Esophagus squamous epithelium (tissue), 5 donors: Measurements from ENCODE around the gene JPH2. TPM values are rescaled to one million over a fixed set of nuclear protein-coding genes. Genes with fewer than 3 reads are reported as not detected.

Experiments used
- DNase-seq: peaks from one replicate; lab custom pipeline; 2025; lab: John Stamatoyannopoulos, UW
- H3K27ac ChIP-seq, 4 donors: fragments of 200-600 bp; sonication (generic); one replicate each; pipeline ENCODE4 v1.5.1; 2016 to 2019; ENCODE audit warnings: mild to moderate bottlenecking in 1 of 4
- H3K27me3 ChIP-seq, 4 donors: fragments of 200-600 bp; sonication (generic); 1 replicate in 3 of 4; 2 replicates in 1 of 4; pipeline versions ENCODE4 v1.5.1 to v1.6.0; 2017 to 2021; ENCODE audit warnings: antibody characterized with exemption in 1 of 4
- H3K36me3 ChIP-seq, 3 donors: fragments of 200-600 bp; sonication (generic); one replicate each; pipeline ENCODE4 v1.5.1; 2016 to 2019
- H3K4me1 ChIP-seq, 3 donors: fragments of 200-600 bp; sonication (generic); one replicate each; pipeline ENCODE4 v1.5.1; 2017 to 2019
- H3K4me3 ChIP-seq, 4 donors: fragments of 200-600 bp; sonication (generic); 1 replicate in 3 of 4; 2 replicates in 1 of 4; pipeline ENCODE4 v1.5.1; 2016 to 2019; ENCODE audit warnings: mild to moderate bottlenecking in 2 of 4, moderate library complexity in 1 of 4
- H3K9me3 ChIP-seq, 3 donors: fragments of 200-600 bp; sonication (generic); one replicate each; pipeline ENCODE4 v1.5.1; 2016 to 2019
- POLR2A ChIP-seq, 4 donors: fragments of 450-650 bp; IDR thresholded peaks; one replicate each; pipeline ENCODE4 v1.6.1; 2017; ENCODE audit warnings: antibody characterized with exemption in 4 of 4, mild to moderate bottlenecking in 4 of 4, moderate library complexity in 3 of 4
- WGBS, 2 donors: methylation state at CpG; one replicate each; pipeline ENCODE4 v1.1.5; 2018; 5-methylcytosine and 5-hydroxymethylcytosine counted together
- intact Hi-C: fragments of 100-400 bp; cut with DNase I; formaldehyde crosslinking; loops from one replicate; pipeline ENCODE4 v1.15.0; 2022
- total RNA-seq, 4 donors: library from RNA; depleted of rRNA; stranded (reverse); fragments of >200 nt; gene quantifications; one replicate each; pipeline ENCODE4 v1.1.0, GENCODE V29; 2016
- TF ChIP-seq, protein P1 (sequence below), 6 experiments: fragments of 450-650 bp in 4 of 6; fragments of 200-600 bp in 2 of 6; sonication (generic) in 2 of 6; IDR thresholded peaks; one replicate each; pipeline ENCODE4 v1.5.1; 2016 to 2019; ENCODE audit warnings: antibody characterized with exemption in 6 of 6, mild to moderate bottlenecking in 4 of 6, moderate library complexity in 4 of 6
- donor health status: DM: yes; HTN: yes; CAD: no.

JPH2 gene
- total RNA-seq, 4 donors from 2014 or later, result 2.4 to 32.0 (median 6.8) TPM

DNA sequence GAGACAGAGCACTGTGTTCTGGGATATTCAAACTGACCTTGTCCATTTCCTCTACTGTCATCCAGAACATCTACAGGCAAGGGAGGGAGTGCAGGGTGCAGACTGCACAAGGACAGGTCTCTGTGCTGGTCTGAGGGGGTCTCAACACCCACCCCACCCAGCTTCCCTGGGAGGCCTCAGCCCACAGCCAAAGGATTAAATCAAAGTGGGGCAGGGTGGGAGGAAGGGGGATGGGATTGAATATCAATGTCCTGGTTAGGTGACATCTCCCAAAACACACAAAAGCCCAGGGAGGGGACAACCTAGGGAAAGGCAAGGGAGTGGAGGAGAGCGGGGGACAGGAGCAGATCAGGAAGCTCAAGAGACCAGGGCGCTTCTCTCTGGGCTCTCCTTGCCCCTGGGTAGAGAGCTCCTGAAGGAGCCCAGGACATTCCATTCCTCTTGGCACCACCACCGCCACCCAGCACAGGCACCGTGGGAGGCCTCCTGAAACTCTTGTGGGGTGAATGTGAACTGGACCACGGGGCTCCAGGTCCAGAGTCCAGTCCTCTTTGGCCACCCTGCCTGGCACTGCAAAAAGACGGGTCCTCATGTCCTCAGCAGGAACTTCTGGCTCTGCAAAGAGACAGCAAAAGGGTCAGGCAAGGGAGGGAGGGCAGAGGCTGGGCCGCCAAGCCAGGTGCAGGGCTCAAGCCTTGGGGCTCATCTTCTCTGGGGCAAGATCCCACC lies 73.9 kb downstream of the JPH2 start:
- Histone ChIP-seq H3K36me3 (no peaks in the 10 kb centered on the region), H3K4me1 (peaks cover 2 to 30% (median 11%) of the 10 kb centered on the region in 3 donors), H3K27me3 (peaks cover 0 to 40% (median 0%) of the 10 kb centered on the region in 4 donors), H3K9me3 (peaks cover 0 to 3% (median 0%) of the 10 kb centered on the region in 3 donors), H3K4me3 (no peak overlapping the region), H3K27ac (peak overlapping the region in 3 of 4 donors; percentile 25 to 58 (median 25))
- 87% methylated on average over 5 of the region's 7 CpGs; no CpG with 5 or more reads in 1 of the 2 donors for WGBS, 2 donors
- intact Hi-C loops, result loop anchor here (10.0 kb wide), 1 partner anchor 202 kb away; the partner anchor contains the start of gene FITM2
- no peak for TF ChIP-seq POLR2A (IDR thresholded peaks at IDR 0.05)
- TF ChIP-seq, protein P1, sequence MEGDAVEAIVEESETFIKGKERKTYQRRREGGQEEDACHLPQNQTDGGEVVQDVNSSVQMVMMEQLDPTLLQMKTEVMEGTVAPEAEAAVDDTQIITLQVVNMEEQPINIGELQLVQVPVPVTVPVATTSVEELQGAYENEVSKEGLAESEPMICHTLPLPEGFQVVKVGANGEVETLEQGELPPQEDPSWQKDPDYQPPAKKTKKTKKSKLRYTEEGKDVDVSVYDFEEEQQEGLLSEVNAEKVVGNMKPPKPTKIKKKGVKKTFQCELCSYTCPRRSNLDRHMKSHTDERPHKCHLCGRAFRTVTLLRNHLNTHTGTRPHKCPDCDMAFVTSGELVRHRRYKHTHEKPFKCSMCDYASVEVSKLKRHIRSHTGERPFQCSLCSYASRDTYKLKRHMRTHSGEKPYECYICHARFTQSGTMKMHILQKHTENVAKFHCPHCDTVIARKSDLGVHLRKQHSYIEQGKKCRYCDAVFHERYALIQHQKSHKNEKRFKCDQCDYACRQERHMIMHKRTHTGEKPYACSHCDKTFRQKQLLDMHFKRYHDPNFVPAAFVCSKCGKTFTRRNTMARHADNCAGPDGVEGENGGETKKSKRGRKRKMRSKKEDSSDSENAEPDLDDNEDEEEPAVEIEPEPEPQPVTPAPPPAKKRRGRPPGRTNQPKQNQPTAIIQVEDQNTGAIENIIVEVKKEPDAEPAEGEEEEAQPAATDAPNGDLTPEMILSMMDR (IDR thresholded peaks at IDR 0.05), result no peak
- DNase-seq, result no peak

DNA sequence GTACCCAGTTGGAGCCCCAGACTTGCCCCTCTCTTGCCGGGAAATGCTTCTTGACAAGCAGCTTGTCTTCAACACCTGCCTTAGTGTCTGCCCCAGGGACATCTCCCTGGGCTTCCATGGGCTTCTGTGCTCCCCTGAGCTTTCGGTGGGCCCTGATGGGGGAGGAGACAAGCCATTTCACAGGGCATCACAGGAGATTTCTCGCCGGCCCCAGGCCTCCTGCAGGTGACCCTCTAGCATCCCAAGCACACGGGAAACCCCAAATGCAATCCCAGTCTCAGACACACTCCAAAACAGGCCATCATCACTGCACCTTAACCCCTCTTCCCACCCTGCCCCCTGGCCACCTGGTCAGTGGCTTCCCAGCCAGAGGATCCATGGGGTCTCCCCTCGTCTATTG lies 74.5 kb downstream of the JPH2 start:
- Histone ChIP-seq H3K27me3 (peaks cover 0 to 37% (median 0%) of the 10 kb centered on the region in 4 donors), H3K4me1 (peaks cover 2 to 30% (median 11%) of the 10 kb centered on the region in 3 donors), H3K36me3 (no peaks in the 10 kb centered on the region), H3K27ac (peak overlapping the region in 3 of 4 donors; percentile 25 to 58 (median 25)), H3K9me3 (peaks cover 0 to 9% (median 0%) of the 10 kb centered on the region in 3 donors), H3K4me3 (no peak overlapping the region)
- TF ChIP-seq POLR2A (IDR thresholded peaks at IDR 0.05), result no peak
- TF ChIP-seq, protein P1 (IDR thresholded peaks at IDR 0.05), result no peak
- WGBS, 2 donors, result 67 to 79% methylated on average over 5 to 6 of the region's 6 CpGs
- no peak for DNase-seq
- intact Hi-C loops, result loop anchor here (10.0 kb wide), 1 partner anchor 202 kb away; the partner anchor contains the start of gene FITM2

DNA sequence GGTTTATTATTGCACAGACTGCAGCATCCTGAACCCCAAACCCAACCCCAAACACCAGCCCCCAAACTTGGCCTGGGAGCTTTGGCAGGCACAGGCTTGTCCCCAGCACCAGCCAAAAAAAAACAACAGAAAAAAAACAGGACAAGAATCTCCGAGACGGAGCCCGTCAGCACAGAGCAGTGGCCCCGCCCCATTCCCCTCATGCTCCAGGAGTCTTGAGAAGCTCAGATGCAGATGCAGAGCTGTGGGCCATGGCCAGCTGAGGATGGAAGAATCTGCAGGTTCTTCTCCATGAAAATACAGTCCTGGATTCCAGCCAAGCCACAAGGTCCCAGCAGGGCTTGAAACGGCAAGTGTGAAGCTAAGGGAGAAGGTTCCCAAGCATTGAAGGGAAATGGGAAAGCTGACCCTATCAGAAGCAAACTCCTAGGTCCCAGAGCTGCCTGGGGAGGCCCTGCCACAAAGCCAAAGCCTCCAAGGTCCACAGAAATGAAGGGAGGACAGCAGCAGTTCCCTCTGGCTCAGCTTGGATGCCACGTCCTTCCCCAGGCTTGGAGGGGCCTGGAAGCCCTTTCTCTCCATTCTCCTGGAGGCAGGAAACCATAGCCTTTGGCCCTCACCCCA lies 75.2 kb downstream of the JPH2 start:
- TF ChIP-seq, protein P1 (IDR thresholded peaks at IDR 0.05), result no peak
- no peak for TF ChIP-seq POLR2A (IDR thresholded peaks at IDR 0.05)
- Histone ChIP-seq H3K27ac (peak overlapping the region in 1 of 4 donors; percentile 46), H3K36me3 (no peaks in the 10 kb centered on the region), H3K9me3 (peaks cover 0 to 10% (median 0%) of the 10 kb centered on the region in 3 donors), H3K4me1 (peaks cover 2 to 28% (median 11%) of the 10 kb centered on the region in 3 donors), H3K4me3 (no peak overlapping the region), H3K27me3 (peaks cover 0 to 31% (median 0%) of the 10 kb centered on the region in 4 donors)
- WGBS, 2 donors, result 0 to 23% methylated on average over 3 to 6 of the region's 6 CpGs
- intact Hi-C loops, result loop anchor here (10.0 kb wide), 1 partner anchor 203 kb away; the partner anchor contains the start of gene FITM2
- DNase-seq, result no peak

DNA sequence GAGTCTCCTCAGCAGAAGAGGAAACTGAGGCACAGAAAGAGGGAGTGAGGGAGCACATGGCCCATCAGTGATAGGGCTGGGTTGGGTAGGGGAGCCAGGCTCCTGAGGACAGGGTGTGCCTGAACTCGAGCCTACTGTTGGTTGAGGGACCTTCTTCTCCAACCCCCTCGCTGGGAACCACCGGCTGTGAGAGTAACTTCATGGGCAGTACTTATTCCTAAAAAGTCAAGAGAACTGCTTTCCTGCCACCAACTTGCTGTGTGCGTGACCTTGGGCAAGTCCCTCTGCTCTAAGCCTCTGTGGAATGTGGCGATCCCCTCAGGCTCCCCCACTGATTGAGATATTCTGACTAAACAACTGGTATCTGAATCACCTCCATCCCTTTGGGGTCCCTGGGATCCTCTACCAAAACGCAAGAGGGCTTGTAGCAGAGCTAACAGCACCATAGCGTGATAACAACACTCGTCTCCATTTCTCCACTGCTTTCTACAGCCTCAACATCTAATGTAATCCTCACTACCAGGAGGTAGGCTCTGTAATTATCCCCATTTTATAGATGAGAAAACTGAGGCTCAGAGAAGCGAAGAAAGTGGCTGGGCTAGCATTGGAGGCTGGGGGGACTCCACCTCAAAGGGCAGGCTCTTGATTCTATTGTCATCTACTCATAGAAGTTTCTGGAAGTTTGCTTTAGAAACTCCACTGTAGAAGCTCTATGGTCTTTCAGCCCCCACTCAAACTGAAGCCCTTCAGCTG lies 76.0 kb downstream of the JPH2 start:
- Histone ChIP-seq H3K36me3 (no peaks in the 10 kb centered on the region), H3K4me3 (no peak overlapping the region), H3K27me3 (peaks cover 0 to 24% (median 0%) of the 10 kb centered on the region in 4 donors), H3K27ac (peak overlapping the region in 1 of 4 donors; percentile 46), H3K9me3 (peaks cover 0 to 10% (median 0%) of the 10 kb centered on the region in 3 donors), H3K4me1 (peaks cover 0 to 19% (median 11%) of the 10 kb centered on the region in 3 donors)
- TF ChIP-seq, protein P1 (IDR thresholded peaks at IDR 0.05), result no peak
- TF ChIP-seq POLR2A (IDR thresholded peaks at IDR 0.05), result no peak
- DNase-seq, result no peak
- intact Hi-C loops, result loop anchor here (10.0 kb wide), 1 partner anchor 204 kb away; the partner anchor contains the start of gene FITM2
- 81 to 85% methylated on average over 7 to 9 of the region's 9 CpGs for WGBS, 2 donors
